ENCODE data around the gene PRDM13.

GRCh38 chr6:99613409-99613704 is 6.7 kb downstream of the PRDM13 start:
- TF ChIP-seq CTCF (conservative IDR thresholded peaks at IDR 0.05; ENCODE audit: low read length) (no peak), EZH2phosphoT487 (IDR thresholded peaks at IDR 0.05; ENCODE audit: borderline replicate concordance) (no peak)
